Mammary epithelial cell (primary cell): ENCODE measurements around the gene KDM4B.

ENCODE experiments used
- CTCF ChIP-seq, 2 donors: IDR thresholded peaks in 1 of 2; conservative IDR thresholded peaks in 1 of 2; 2 replicates each; pipeline ENCODE4 v1.5.1; 2011 to 2012; ENCODE audit warnings: inconsistent platforms in 2 of 2, low read length in 2 of 2, mild to moderate bottlenecking in 2 of 2, control low read depth in 1 of 2, low read depth in 1 of 2; ENCODE audit not compliant: insufficient read depth in 1 of 2; ENCODE audit errors: extremely low read depth in 1 of 2
- EZH2 ChIP-seq: IDR thresholded peaks from 2 replicates; pipeline ENCODE4 v1.6.1; 2012; ENCODE audit warnings: low read length, inconsistent platforms, borderline replicate concordance

- TF ChIP-seq CTCF (conservative IDR thresholded peaks at IDR 0.05 in 1 of 2, IDR thresholded peaks at IDR 0.05 in 1 of 2; ENCODE audit: extremely low read depth in 1 of 2, insufficient read depth in 1 of 2, low read depth in 1 of 2, low read length in 2 of 2) (no peak), EZH2 (no peak)
Measured at GRCh38 chr19:4939466-4939865, 29.4 kb upstream of the KDM4B start.
